ENCODE data around the gene CXCL13.
A peak's percentile ranks its signal among the peaks of the same experiment; 100 is the strongest.
"Not testable (repeated sequence)": the region's sequence is repeated elsewhere in the genome, so short reads cannot be mapped to it uniquely, and the experiment has no call there.

The CXCL13 gene

DNA sequence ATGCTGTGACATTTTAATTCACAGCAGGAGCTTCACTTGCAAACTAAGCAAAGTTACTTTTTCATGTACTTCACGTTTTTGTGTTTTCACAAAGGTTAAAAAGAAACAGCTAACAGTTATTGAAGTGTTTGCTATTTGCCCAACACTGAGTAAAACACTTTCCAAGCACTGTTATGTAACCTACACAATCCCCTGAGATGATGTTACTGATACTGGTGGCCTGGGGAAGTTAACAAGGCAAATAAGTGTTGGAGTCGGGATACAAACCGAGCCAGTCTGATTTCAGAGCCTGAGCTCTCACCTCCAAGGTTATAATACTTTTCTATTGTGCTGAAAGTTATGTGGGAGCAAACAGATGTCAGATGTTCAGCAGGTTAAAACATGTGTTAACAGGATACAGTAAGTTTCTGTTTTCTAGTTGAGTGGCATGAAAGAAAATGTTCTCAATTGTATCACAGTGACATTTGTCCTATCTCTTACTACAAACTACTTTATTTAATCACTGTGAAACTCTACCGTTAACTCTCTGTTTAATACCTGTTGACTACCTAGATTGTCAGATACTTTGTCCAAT is 3.9 kb upstream of the CXCL13 start:
- DNase-seq (ENCODE audit: low read depth) = no peak

GRCh38 chr4:77613267-77613666 is 7.6 kb downstream of the CXCL13 start:
- DNase-seq (ENCODE audit: low read depth) = no peak

- no peak for DNase-seq (ENCODE audit: low read depth)
Observed at GRCh38 chr4:77615153-77615552, 9.5 kb downstream of the CXCL13 start.

- no peak for DNase-seq (ENCODE audit: low read depth)
Observed at GRCh38 chr4:77617203-77617602, 11.6 kb downstream of the CXCL13 start.

DNA sequence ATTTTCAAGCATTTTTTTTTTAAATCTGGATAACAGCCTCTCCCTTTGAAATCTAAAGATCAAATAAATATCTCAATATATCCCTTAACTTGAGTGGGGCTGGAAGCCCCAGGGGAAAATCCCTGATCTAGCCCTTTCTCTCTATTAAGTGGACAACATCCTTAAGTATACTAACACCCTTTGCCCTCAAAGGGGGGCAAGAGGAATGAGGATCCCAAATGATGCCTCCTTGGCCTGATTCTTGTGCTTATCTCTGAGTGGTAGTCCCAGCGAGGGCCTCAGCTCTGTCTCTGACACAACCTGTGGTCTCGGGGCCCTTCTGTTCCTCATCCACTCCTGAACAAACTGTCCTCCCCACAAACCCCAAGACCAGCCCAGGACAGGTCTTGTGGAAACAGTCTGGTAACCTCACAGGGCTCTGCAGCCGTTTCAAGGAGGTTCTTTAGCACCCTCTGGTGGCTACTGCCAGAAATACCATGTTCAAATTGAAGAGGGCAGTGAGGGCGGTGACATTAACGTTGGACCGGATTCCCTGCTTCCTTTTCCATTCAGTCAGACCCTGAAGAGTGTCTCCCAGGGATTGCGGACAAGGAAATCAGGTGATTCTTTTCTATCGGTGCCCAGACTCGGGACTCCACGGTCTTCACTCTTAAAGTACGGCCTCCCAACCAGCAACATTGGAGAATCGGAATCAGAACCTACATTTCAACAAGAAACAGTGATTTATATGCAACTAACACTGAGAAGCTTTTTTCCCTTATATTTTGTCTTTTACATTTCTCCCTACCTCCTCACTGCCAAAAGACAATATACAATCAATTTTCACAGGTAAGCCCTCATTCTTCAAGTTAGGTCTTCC is 13.0 kb downstream of the CXCL13 start:
- peak; percentile 30 for DNase-seq (ENCODE audit: low read depth)

GRCh38 chr4:77619408-77619807 is 13.8 kb downstream of the CXCL13 start:
- no peak for DNase-seq (ENCODE audit: low read depth)

GRCh38 chr4:77621254-77621653 is 15.6 kb downstream of the CXCL13 start:
- no peak for DNase-seq (ENCODE audit: low read depth)

GRCh38 chr4:77623091-77623490 is 17.5 kb downstream of the CXCL13 start:
- no peak for DNase-seq (ENCODE audit: low read depth)

DNA sequence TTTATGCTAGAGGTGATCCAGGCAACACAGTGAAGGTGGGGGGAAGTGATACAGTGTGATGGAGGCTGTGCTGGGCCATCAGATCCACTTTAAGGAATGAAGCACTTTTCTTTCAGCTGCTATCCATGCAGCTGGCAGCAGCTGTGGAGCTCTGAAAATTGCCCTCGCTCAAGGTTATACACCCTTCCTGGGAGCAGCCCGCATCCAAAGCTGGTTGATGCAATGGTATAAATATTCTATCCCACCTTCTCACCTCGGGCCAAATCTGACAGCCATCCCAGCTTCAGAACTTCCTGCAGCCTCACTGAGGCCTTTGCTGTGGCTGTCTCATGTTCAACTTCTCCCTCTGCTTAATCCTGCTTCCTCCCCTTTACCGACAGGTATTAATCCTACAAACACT is 18.6 kb downstream of the CXCL13 start:
- DNase-seq (ENCODE audit: low read depth) = no peak

- no peak for DNase-seq (ENCODE audit: low read depth)
Observed at GRCh38 chr4:77625485-77625884, 19.9 kb downstream of the CXCL13 start.

GRCh38 chr4:77629885-77630284 is 24.3 kb downstream of the CXCL13 start:
- DNase-seq (ENCODE audit: low read depth) = no peak

DNA sequence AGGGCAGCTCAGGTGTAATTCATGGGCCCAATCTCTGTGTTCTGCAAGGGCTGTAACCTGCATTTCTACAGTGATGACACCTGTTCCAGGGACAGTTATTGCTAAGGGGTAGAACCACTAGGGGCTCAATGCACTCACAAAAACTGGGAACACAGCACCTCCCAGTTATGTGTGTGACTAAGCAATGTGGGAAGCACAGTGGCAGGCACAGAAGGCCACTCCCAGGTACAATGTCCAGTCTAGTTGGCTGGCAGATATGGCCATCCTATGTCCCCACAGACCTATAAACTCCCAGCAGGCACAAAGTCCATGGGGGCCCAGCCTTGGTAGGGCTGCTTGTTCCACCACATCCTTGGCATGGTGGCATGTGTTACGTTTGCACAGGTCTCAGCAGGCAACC is 25.7 kb downstream of the CXCL13 start:
- no peak for DNase-seq (ENCODE audit: low read depth)

DNA sequence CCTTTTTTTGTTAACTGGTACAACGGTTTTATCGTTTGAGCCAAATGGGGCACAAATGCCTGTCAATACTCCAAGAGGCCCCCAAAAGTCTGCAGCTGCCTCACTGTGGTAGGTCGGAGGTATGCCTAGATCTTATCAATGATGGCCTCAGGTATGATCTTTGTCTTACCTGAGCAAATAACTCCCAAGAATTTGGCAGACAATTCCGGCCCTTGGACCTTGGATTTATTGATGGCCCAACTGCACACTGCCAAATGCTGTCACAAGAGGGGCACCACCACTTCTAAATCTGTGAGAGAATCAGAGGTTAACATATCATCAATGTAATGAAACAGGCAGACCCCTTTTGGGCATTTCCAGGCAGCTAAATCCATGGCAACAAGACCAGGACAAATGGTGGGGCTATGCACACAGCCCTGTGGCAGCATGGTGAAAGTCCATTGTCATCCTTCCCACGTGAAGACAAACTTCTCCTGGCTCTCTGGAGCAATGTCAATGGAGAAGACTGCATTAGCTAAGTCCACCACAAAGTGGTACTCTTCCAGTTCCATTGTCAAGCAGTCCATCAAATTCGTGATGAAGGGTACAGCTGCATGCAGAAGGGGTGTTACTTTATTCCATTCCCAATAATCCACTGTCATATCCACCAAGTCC is 28.6 kb downstream of the CXCL13 start:
- DNase-seq (ENCODE audit: low read depth) = no peak

GRCh38 chr4:77635246-77635645 is 29.6 kb downstream of the CXCL13 start:
- DNase-seq (ENCODE audit: low read depth) = no peak

- DNase-seq (ENCODE audit: low read depth) = no peak
Observed at GRCh38 chr4:77635876-77636275, 30.3 kb downstream of the CXCL13 start.

DNA sequence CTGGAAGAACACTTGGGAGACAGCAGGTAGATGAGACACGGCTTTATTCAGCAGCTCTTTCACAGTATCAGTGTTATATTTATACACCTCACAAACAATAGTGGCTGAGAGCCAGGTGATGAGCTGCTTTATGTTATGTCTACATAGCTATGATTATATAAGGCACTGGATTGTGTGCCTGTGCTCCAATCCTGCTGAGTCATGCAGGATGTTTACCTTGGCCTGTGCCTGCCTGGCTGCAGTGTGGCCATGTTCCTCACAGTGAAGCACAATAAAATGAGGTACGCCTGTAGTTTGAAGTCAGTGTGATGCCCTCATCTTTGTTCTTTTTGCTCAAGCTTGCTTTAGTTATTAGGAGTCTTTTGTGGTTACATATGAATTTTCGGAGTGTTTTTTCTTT is 31.3 kb downstream of the CXCL13 start:
- no peak for DNase-seq (ENCODE audit: low read depth)

DNA sequence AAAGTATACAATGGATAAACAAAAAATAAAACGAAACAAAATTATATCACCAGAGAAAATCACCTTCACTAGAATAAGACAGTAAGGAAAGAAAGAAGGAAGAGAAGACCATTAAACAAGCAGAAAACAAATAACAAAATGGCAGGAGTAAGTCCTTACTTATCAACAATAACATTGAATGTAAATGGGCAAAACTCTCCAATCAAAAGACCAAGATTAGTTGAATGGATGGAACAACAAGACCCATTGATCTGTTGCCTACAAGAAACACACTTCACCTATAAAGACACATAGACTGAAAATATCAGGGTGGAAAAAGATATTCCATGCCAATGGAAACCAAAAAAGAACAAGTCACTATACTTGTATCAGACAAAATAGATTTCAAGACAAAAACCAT is 38.4 kb downstream of the CXCL13 start:
- not testable (repeated sequence) for DNase-seq (ENCODE audit: low read depth)

GRCh38 chr4:77650787-77651186 is 45.2 kb downstream of the CXCL13 start:
- no peak for DNase-seq (ENCODE audit: low read depth)

GRCh38 chr4:77651820-77652219 is 46.2 kb downstream of the CXCL13 start:
- DNase-seq (ENCODE audit: low read depth) = no peak

- DNase-seq (ENCODE audit: low read depth) = no peak
Observed at GRCh38 chr4:77652237-77652897, 46.7 kb downstream of the CXCL13 start.

DNA sequence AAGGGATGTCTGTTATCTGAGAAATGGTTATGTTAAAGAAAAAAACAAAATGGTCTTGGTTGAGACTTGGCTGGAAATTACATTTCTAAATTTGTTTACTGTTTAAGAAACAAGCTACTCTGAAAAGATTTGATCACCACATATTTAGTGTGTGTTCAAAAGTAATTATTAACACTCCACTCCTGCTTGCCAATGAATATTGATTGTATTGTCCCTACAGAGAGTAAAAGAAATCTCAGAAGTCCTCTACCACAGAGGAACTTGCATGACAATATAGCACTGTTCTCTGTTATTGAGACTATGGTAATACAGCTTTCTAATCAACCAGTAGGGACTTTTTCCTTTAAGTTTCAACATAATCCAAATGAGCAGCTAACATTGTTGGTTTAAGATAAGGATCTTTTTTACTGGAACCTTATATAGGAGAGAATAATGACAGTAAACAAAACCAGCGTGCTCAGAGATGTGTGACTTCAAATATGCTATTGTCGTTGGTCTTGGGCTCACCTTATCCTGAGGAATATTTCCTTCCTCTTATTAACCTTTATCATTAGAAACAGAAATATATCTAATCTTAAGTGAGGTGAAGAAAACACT is 47.6 kb downstream of the CXCL13 start:
- no peak for DNase-seq (ENCODE audit: low read depth)

- not testable (repeated sequence) for DNase-seq (ENCODE audit: low read depth)
Observed at GRCh38 chr4:77660318-77660717, 54.7 kb downstream of the CXCL13 start.

Measured in stimulated activated CD4-positive, alpha-beta T cell treated with anti-CD3 and anti-CD28 coated beads, Interleukin-2, amount 100 ng/mL, for 4 hours (primary cell).